NOMO-1 treated with DMSO at 0.1 percent for 48 hours (cell line): ENCODE measurements around the gene GPR107.

Experiments used
- DNase-seq: peaks from one replicate; lab custom pipeline; 2025; ENCODE audit not compliant: unreplicated experiment; lab: John Stamatoyannopoulos, UW

The GPR107 gene

GRCh38 chr9:130179331-130179907, 125.7 kb downstream of the GPR107 start:
- no peak for DNase-seq

DNA sequence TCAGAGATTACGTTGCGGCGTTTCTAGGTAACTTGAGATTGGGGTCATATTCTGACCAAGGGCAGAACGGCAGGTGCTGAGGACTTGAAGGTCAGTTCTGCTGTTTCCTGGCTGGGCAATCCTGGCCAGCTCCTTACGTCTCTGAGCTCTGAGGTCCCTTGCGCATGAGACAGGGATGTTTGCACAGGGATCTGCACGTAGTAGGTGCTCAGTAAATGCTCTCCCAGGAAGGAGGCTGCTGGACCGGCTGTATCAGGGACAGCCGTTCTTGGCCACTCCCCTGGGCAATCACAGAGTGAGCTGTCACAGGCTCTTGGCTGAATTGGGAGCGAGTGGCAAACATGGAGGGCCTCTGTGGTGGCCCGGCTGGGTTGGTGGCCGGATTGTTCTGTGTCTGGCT, 126.8 kb downstream of the GPR107 start:
- no peak for DNase-seq

GRCh38 chr9:130181678-130182380, 128.1 kb downstream of the GPR107 start:
- DNase-seq = no peak

DNA sequence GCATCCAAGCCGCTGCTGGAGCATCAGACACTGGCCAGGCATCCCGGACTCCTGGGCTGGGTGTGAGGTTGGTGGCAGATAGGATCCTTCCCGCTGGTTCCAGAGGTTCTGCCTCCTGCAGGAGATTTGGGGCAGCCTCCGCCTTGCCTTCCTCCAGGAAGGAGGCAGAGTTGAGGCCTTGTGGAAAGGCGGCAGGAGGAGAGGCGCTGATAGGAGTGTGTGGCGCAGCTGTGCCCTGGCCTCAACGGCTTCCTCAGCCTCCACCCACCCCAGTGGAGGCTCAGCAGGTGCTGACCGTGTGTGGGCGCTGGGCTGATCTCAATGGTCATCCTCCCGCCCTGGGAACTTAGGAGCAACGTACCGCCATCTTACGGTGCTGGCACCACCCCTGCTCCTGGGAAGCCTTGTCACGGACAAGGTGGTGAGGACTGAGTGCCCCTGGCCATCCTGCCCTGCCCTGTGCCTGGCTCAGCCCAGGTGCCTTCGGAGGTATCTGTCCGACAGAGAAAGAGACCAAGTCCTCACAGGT, 128.7 kb downstream of the GPR107 start:
- DNase-seq = no peak

GRCh38 chr9:130183133-130183762, 129.5 kb downstream of the GPR107 start:
- no peak for DNase-seq

DNA sequence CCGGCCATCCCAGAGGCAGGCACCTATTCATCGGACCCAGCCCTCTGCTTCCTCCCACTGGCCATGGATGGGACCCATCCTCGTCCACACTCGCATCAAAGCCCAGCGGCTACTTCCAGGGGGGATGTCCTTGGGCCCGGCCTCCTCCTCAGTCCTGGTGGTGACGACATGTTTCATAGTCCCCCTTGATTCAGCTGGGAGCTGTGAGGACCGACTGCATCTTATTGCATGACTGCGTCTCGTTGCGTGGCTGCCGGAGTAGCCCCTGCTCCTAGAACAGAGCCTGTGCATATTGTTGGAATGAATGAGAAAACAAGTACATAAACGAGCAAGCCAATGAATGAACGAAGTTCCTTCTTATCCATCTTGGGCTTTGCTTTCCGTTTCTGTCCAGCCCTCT, 131.3 kb downstream of the GPR107 start:
- DNase-seq = no peak

DNA sequence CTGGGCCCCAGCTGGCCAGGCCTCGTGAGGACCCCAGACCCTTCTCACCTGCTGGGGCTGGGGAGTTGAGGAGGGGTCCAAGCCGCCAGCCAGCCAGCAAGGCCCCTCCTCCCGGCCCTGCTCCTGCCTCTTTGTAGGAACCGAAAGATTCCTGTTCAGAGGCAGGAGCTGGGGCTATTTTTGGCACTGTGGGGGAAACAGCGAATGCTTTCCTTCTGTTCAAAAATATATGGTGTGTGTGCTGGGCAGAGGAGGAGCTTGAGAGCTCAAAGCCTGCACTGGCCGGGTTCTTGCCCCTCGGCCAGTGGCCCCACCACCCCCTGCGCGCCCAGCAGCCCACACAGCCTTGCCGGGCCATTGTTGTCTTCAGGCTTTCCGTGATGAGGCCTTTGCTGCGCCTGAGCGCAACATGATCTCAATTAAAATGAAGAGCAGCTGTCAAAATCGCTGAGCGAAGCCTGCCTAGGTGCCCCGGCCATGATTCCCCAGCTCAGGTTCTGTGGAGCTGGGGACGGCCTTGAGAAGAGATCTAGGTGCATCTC, 131.9 kb downstream of the GPR107 start:
- no peak for DNase-seq

DNA sequence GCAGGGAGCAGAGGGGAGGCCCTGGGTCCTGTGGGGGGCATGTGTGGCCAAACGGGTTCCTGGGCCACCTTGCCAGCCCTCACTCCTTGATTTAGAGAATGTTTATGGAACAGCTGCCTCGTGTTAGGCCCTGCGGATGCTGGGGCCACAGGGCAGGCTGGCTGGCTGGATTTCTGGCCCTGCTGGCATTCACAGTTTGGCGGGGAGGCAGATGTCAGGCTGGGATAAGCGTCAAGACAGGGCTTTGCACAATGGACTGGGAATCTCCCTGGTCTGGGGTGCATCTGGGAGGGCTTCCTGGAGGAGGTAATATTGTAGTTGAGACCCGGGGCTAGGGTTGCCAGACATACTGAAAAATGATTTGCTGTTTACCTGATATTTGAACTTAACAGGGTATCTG, 132.3 kb downstream of the GPR107 start:
- no peak for DNase-seq

- peak; percentile 47 for DNase-seq
These were observed 133.3 kb downstream of the GPR107 start for GRCh38 chr9:130186839-130187522.

DNA sequence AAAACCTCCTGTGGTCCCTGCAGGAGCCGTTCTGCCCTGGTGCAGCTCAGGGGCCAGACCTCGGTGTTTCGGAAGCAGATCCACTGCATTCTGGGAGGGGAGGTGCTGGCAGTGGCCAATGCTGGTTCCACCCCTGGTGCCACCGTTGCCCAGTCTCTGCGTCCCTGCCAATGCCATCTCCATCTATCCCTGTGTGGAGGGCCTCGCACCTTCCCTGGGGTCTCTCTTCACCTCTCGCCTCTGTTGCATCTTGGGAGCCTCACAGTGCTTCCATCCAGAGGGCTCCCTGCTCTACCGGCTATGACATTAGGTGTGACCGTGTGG, 133.8 kb downstream of the GPR107 start:
- DNase-seq = no peak

DNA sequence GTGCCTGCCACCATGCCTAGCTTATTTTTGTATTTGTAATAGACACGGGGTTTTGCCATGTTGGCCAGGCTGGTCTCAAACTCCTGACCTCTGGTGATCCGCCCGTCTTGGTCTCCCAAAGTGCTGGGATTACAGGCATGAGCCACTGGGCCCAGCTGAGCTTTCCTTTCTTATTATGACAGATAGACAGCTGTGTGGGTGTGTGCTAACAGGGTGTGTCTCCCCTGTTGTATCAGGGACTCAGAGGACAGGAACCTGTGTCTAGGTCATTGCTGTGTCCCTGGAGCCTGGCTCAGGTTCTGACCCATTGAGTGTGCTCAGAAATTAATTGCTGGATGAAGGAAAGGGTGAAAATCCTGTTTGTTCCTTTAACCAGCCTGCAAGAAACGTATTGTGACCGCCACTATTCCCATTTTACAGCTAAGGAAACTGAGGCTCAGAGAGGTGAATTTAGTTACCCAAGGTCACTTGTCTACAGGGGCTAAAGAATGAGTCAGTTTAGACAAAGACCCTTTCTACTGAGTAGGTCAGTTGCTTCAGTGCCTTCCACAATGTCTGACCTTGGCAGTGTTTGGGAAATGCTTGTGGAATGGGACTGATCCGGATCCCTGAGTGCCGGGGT, 135.3 kb downstream of the GPR107 start:
- DNase-seq = no peak
